Raji (cell line): ENCODE measurements around the gene TRHDE.

Source experiments
- POLR2A ChIP-seq: IDR thresholded peaks from 2 replicates; pipeline ENCODE4 v1.6.1; 2011; ENCODE audit warnings: low read depth, low read length, control low read depth; ENCODE audit not compliant: insufficient read depth

Gene TRHDE

GRCh38 chr12:72291175-72291574, 19.0 kb downstream of the TRHDE start:
- no peak for TF ChIP-seq POLR2A

GRCh38 chr12:72293701-72294100, 21.5 kb downstream of the TRHDE start:
- TF ChIP-seq POLR2A = no peak

- TF ChIP-seq POLR2A = no peak
These were observed 22.9 kb downstream of the TRHDE start for GRCh38 chr12:72295101-72295500.

- no peak for TF ChIP-seq POLR2A
These were observed 23.6 kb downstream of the TRHDE start for GRCh38 chr12:72295744-72296143.

GRCh38 chr12:72296389-72296788, 24.2 kb downstream of the TRHDE start:
- no peak for TF ChIP-seq POLR2A

- TF ChIP-seq POLR2A = no peak
These were observed 25.5 kb downstream of the TRHDE start for GRCh38 chr12:72297666-72298065.

- TF ChIP-seq POLR2A = no peak
These were observed 28.6 kb downstream of the TRHDE start for GRCh38 chr12:72300728-72301127.

GRCh38 chr12:72304751-72305150, 32.6 kb downstream of the TRHDE start:
- no peak for TF ChIP-seq POLR2A

GRCh38 chr12:72307229-72307628, 35.1 kb downstream of the TRHDE start:
- TF ChIP-seq POLR2A = no peak

GRCh38 chr12:72311946-72312345, 39.8 kb downstream of the TRHDE start:
- no peak for TF ChIP-seq POLR2A

- TF ChIP-seq POLR2A = no peak
These were observed 41.6 kb downstream of the TRHDE start for GRCh38 chr12:72313806-72314205.

GRCh38 chr12:72315858-72316257, 43.7 kb downstream of the TRHDE start:
- TF ChIP-seq POLR2A = no peak

GRCh38 chr12:72318341-72318740, 46.2 kb downstream of the TRHDE start:
- no peak for TF ChIP-seq POLR2A

- TF ChIP-seq POLR2A = no peak
These were observed 51.7 kb downstream of the TRHDE start for GRCh38 chr12:72323881-72324280.

GRCh38 chr12:72330301-72330700, 58.1 kb downstream of the TRHDE start:
- no peak for TF ChIP-seq POLR2A

GRCh38 chr12:72330784-72331183, 58.6 kb downstream of the TRHDE start:
- TF ChIP-seq POLR2A = no peak

- TF ChIP-seq POLR2A = no peak
These were observed 65.2 kb downstream of the TRHDE start for GRCh38 chr12:72337382-72337781.

GRCh38 chr12:72337946-72338345, 65.8 kb downstream of the TRHDE start:
- no peak for TF ChIP-seq POLR2A
